GM18526 (cell line): ENCODE data around the gene NRXN2.

ENCODE experiments used
- POLR2A ChIP-seq: IDR thresholded peaks from 3 replicates; pipeline ENCODE4 v1.6.1; 2011; ENCODE audit not compliant: insufficient read length; ENCODE audit errors: extremely low read depth

Gene NRXN2

GRCh38 chr11:64603411-64604110 is 119.4 kb downstream of the NRXN2 start:
- no peak for TF ChIP-seq POLR2A

DNA sequence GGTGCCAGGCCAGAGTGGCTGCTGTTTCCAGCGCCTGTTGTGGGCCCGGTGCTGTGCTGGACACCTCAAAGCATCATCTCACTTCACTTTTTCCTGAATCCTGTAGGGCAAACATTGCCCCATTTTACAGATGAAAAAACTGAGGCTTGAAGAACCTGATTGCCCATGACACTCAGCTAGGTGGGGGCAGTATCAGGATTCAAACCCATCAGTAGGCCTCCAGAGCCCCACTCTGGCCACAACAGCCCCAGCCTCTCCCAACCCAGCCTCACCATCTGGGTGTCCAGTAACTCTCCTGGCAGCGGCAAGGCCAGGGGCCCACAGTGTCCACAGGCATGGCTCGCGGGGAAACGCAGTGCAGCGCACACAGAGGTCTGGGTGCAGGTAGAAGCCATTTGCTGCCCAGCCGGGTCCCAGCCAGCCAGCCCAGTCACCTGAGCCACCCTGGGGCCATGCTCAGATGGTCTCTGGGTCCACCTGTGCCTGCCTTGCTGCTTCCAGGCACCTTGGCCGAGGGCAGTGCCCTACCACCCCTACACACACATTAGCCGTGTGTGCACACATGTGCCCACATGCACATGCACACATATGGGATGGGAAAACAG is 120.4 kb downstream of the NRXN2 start:
- TF ChIP-seq POLR2A: no peak

GRCh38 chr11:64601605-64602465 is 121.2 kb downstream of the NRXN2 start:
- TF ChIP-seq POLR2A: no peak

GRCh38 chr11:64600281-64600992 is 122.6 kb downstream of the NRXN2 start:
- no peak for TF ChIP-seq POLR2A

DNA sequence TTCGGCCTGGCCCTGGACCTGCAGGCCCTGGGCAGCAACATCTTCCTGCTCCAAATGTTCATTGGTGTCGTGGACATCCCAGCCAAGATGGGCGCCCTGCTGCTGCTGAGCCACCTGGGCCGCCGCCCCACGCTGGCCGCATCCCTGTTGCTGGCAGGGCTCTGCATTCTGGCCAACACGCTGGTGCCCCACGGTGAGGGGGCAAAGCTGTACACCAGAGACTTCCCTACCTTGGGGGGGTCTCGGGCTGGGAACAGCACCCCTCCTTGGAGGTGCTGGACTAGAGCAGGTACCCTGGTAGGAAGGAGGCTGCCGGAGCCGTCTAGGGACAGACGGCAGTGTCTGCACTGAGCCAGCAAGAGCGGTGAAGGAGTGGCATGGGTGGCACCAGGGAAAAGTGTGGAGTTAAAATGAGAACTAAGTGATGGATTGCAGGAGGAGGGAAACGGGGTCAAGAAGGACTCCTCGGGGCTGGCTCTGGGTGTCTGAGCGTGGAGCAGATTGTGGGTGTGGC is 123.2 kb downstream of the NRXN2 start:
- TF ChIP-seq POLR2A: no peak

- no peak for TF ChIP-seq POLR2A
Measured at GRCh38 chr11:64598797-64599697, 124.0 kb downstream of the NRXN2 start.

DNA sequence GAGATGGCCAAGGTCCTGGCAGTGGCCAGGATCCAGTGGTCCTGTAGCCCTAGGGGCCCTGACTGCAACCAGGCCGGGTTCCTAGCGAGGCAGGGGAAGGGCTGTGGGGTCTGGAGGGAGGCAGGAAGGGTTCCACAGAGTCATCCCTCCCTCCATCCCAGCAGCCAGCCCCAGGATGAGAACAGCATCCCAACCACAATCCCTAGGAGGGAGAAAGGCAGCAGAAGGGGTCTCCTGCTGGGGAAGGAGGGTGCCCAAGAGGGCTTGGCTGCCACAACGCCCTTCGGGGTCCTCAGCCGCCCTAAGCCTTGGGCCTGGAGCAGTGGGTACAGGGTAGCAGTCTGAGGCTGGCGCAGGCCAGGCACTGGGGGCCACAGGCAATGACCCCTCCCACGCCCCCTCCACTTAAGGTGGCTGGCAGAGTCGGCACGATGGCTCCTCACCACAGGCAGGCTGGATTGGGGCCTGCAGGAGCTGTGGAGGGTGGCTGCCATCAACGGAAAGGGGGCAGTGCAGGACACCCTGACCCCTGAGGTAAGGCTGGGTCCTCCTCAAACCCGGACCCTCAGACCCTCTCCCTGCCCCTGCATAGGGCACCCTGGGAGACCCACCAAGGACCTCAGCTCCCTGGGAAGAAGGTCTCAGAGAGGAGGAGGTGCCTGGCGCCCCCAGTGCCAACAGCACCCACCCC is 124.7 kb downstream of the NRXN2 start:
- no peak for TF ChIP-seq POLR2A

GRCh38 chr11:64597671-64598101 is 125.3 kb downstream of the NRXN2 start:
- TF ChIP-seq POLR2A: no peak

- TF ChIP-seq POLR2A: no peak
Measured at GRCh38 chr11:64594159-64594939, 128.6 kb downstream of the NRXN2 start.

- TF ChIP-seq POLR2A: no peak
Measured at GRCh38 chr11:64593156-64594105, 129.6 kb downstream of the NRXN2 start.

DNA sequence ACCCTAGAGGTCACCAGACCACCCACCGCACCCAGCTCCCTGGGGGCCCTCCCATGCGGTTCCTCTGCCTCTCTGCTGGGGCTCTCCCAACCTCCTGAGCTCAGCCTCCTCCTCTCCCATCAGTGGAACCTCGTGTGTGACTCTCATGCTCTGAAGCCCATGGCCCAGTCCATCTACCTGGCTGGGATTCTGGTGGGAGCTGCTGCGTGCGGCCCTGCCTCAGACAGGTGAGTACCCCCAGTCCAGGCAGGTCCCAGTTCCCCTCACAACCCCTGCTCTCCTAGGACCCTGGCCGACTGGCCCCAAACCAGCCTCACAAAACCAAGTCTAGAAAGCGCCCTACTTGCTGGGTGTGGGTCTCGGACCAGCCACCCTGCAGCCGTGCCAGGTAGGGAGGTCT is 130.3 kb downstream of the NRXN2 start:
- TF ChIP-seq POLR2A: no peak

DNA sequence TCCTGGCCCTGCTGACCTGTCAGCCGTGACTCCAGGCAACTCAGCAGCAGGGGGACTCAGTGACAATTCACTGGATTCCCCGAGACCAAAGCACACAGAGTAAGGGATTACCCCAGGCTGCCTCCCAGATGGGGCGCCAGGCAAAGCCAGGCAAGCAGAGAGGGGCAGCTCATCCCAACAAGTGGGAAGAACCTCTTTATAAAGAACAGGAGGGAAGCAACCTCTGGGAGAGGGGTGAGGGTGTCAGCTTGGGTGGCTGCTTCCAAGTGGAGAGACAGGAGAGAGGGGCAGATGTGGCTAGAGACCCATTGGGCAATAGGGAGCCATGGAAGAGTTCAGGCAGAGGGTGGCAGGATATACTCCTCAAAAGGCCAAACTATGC is 130.8 kb downstream of the NRXN2 start:
- TF ChIP-seq POLR2A: no peak
